GM19452 (cell line): ENCODE data around the gene MRS2.
"Not testable (repeated sequence)": the region's sequence is repeated elsewhere in the genome, so short reads cannot be mapped to it uniquely, and the experiment has no call there.

Experiments used
- ATAC-seq: cut with Tn5 transposase; IDR thresholded peaks from one replicate; pipeline ENCODE4 v1.9.1; 2021; ENCODE audit not compliant: unreplicated experiment

Gene MRS2, protein sequence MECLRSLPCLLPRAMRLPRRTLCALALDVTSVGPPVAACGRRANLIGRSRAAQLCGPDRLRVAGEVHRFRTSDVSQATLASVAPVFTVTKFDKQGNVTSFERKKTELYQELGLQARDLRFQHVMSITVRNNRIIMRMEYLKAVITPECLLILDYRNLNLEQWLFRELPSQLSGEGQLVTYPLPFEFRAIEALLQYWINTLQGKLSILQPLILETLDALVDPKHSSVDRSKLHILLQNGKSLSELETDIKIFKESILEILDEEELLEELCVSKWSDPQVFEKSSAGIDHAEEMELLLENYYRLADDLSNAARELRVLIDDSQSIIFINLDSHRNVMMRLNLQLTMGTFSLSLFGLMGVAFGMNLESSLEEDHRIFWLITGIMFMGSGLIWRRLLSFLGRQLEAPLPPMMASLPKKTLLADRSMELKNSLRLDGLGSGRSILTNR

DNA sequence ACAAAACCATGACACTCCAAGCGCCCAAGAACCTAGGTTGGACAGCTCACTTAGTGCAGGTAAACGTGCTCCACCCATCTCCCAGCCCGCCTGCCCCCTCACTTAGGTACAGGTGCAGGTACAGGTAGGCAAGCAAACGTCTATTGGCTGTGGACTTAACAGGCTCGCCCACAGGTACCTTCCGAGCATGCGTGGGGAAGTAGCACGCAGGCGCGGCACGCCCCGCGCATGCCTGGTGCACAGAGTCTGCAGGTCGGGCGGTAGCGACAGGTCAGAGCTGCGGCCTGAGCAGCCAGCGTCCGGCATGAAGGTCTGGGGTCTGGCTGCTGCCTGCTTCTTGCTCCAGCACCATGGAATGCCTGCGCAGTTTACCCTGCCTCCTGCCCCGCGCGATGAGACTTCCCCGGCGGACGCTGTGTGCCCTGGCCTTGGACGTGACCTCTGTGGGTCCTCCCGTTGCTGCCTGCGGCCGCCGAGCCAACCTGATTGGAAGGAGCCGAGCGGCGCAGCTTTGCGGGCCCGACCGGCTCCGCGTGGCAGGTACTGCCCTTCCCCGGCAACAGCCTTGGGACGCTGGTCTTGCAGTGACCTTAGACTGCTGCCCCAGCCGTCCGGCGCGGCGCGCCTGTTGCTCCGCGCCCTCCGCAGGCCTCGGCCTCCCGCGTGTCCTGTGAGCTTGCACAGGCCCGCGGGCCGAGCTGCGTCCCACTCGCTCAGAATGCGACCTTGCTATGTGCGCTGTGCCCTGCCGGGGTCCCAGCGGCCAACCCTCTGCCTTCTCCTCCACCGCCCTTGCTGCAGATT, at the start of gene MRS2:
TSS of gene MRS2 (plus strand) at position 240 of the 804 bp plus-strand sequence. CDS start at position 351, 111 bp downstream.
- peak; percentile 94 for ATAC-seq

GRCh38 chr6:24353861-24354260, 48.9 kb upstream of the MRS2 start:
- ATAC-seq, result no peak

GRCh38 chr6:24355393-24355792, 47.3 kb upstream of the MRS2 start:
- no peak for ATAC-seq

DNA sequence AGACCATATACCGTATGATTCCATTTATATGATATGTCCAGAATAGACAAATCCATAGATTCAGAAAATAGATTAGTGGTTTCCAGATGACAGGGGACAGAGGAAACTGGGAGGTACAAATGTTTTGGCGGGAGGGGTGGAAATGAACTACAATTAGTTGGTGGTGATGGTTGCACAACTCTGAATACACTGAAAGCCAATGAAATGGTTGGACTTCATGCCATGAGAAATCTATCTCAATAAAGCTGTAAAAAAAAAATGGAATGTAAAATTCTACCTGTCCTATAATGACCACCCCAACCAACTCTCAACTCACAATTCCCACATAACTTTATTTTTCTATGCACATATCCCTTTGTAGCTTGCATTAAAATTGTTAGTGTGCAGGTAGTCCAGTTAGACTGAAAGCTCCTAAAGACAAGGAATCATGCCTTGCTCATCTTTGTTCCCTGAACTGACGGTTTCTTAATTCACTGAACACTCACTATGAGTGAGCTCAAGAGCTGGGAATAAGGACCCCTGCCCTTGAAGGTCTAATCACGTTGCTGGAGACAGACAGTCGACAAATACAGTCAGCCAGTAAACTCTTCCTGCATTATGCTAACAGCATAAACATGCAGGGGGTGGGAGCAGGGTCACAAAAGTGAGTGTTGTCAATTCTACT, 46.3 kb upstream of the MRS2 start:
- ATAC-seq, result no peak

DNA sequence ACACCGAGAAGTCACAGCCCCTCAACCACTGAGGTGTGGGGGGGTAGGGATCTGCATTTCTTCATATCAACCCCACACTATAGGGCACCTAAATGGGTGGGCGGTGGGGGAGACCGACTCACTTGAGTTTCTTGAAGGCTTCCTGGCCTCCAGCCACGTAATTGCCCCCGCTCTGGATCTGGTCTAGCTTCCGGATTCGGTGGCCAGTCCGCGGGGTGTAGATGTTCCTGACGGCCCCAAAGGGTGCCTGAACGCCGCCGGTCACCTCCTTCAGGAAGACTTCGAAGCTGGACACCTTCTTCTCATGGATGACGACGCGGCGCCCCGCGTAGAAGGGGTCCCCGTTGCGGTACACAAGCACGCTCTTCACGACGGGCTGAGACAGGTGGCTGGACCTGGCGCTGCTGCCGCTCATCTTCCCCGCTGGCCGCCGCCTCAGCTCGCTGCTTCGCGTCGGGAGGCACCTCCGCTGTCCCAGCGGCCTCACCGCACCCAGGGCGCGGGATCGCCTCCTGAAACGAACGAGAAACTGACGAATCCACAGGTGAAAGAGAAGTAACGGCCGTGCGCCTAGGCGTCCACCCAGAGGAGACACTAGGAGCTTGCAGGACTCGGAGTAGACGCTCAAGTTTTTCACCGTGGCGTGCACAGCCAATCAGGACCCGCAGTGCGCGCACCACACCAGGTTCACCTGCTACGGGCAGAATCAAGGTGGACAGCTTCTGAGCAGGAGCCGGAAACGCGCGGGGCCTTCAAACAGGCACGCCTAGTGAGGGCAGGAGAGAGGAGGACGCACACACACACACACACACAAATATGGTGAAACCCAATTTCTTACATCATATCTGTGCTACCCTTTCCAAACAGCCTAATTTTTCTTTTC, 45.2 kb upstream of the MRS2 start, which contains the start of gene DCDC2:
TSS of gene DCDC2 (minus strand) at position 724 of the 883 bp plus-strand sequence. CDS start at position 415, 309 bp downstream.
- ATAC-seq, result no peak

DNA sequence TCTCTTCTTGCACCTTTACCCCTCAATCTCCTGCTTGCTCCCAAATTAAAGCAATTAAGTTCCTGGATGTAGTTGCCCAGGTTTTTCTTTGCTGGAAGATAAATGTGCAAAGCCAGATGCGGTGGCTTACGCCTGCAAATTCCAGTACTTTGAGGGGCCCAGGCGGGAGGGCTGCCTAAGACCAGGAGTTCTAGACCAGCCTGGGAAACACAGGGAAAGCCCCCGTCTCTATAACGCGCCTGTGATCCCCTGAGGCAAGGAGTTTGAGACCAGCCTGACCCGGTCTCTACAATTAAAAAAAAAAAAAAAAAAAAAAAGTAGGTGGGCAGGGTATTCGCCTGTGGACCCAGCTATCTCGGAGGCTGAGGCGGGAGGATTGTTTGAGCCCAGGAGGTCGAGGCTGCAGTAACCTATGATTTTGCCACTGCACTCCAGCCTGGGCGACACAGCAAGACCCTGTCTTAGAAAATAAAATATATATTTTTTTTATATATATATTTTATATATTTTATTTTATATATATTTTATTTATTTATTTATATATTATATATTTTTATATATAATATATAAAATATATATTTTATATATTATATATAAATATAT, 44.4 kb upstream of the MRS2 start:
- ATAC-seq, result no peak

DNA sequence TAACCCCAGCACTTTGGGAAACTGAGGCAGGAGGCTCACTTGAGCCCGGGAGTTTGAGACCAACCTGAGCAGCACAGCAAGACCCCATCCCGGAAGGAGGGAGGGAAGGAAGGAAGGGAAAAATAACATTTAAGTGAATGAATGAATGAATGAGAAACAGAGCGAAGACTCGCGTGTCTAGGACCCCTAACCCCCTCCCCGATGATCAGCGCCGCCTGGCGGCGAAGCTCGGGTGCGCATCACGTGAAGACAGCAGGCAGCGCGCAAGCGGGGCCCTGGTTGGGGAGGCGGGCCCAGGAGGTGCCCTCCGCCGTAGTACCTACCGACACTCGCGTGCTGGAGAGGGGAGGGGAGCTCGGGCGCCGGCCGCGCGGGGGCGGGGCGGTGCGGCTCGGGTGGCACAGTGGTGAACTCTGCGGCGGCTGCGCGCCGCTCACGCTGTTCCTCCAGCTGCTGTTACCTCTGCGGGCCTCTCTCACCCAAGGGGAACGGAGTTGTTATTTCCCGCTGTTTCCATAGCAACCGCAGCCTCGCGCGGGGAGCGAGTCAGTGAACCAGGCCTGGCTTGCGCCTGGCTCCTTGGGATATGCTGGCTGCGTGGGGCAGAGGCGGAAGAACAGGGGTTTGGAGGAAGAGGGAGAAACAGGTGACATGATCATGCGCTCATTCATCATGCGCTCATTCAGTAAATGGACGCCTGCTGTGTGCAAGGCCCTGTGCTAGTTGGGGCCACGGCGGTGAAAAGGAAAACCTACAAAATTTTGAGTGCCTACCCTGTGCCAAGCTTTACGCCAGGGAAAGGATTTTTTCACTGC, 42.9 kb upstream of the MRS2 start:
- peak; percentile 84 for ATAC-seq

GRCh38 chr6:24362363-24362762, 40.4 kb upstream of the MRS2 start:
- not testable (repeated sequence) for ATAC-seq

DNA sequence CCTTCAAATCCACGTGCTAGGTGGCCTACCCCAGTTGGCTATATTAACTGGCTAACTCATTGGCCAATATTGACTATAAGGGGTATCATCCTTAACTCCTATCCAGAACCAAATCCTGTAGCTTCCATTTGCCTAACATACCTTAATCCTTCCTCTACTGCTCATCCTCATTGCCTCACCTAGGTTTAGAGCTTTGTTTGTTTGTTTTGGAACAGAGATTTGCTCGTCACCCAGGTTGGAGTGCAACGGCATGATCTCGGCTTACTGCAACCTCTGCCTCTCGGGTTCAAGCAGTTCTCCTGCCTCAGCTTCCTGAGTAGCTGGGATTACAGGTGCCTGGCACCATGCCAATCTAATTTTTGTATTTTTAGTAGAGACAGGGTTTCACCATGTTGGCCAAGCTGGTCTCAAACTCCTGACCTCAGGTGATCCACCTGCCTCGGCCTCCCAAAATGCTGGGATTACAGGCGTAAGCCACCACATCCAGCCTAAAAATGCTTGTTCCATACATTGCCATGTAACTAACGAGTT, 37.6 kb upstream of the MRS2 start:
- ATAC-seq, result not testable (repeated sequence)

- ATAC-seq, result no peak
Measured at GRCh38 chr6:24374612-24375011, 28.1 kb upstream of the MRS2 start.

DNA sequence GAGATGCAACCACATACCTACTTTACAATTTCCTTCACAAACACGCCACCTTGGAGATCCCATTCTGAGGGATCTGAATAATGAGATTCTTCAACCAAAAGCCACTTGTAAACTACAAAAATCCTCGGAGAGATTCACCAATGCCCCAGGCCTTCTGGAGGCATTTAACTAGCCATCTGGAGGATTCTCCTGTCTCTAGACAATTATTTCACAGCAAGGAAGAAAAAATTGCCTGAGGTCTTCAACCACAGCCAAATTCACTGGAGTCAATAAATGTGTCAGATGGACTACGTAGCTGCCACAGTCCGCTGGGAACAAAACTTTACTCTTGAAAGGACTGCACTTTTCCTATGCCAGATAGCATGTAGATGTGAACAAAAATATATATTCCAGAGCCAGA, 25.9 kb upstream of the MRS2 start:
- ATAC-seq, result no peak

DNA sequence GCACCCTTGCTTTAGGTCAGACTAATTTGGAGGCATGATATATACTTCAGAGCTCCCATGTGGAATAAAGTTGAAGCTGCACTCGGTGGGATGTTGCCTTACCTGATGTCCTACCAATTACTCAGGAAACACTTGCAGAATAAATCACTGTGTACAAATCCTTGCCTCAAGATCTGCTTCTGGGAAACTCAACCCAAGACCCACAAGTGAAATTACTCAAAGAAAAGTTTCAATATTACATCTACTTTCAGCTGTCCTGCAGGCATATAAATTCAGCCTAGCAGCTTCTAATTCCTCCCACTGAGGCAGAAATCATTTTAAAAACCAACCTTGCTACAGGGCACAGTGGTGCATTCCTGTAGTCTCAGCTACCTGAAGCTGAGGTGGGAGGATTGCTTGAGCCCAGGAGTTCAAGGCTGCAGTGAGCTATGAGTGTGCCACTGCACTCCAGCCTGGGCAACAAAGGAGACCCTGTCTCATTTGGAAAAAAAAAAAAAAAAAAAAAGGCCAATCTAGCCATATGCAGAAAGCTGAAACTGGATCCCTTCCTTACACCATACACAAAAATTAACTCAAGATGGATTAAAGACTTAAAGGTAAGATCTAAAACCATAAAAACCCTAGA, 24.2 kb upstream of the MRS2 start:
- no peak for ATAC-seq

- no peak for ATAC-seq
Measured at GRCh38 chr6:24381476-24382219, 21.1 kb upstream of the MRS2 start.

- no peak for ATAC-seq
Measured at GRCh38 chr6:24382220-24382540, 20.6 kb upstream of the MRS2 start.

GRCh38 chr6:24382891-24383494, 19.7 kb upstream of the MRS2 start:
- ATAC-seq, result not testable (repeated sequence)

DNA sequence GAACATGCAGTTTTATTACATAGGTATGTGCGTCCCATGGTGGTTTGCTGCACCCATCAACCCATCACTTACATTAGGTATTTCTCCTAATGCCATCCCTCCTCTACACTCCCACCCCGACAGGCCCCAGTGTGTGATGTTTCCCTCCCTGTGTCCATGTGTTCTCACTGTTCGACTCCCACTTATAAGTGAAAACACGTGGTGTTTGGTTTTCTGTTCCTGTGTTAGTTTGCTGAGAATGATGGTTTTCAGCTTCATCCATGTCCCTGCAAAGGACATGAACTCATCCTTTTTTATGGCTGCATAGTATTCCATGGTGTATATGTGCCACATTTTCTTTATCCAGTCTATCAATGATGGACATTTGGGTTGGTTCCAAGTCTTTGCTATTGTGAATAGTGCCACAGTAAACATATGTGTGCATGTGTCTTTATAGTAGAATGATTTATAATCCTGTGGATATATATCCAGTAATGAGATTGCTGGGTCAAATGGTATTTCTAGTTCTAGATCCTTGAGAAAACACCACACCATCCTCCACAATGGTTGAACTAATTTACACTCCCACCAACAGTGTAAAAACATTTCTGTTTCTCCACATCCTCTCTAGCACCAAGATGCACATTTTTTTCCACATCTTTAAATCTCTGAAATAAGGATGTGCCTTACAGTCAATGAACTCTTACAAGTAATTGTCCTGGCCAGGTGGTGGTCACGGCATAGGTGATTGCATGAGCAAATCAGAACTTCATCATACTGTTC, 18.2 kb upstream of the MRS2 start:
- ATAC-seq, result not testable (repeated sequence)
